K562 (cell line): ENCODE results near the gene SCO1. TPM values are rescaled to one million over a fixed set of nuclear protein-coding genes. Genes with fewer than 3 reads are reported as not detected.

Source experiments
- ATAC-seq: fragments of 200-7000 bp; cut with Tn5 transposase; 3 replicates; pipeline ENCODE4 v1.9.1; 2020; ENCODE audit warnings: moderate library complexity
- BruUV-seq: library from RNA; stranded (reverse); fragments of 400-500 nt; replicated peaks from 2 replicates; lab custom pipeline; 2021; lab: Mats Ljungman, UMichigan
- CTCF ChIA-PET: fragments of 300-600 bp; formaldehyde crosslinking; extraction: SDS; loops from one replicate; lab custom pipeline; 2021; ENCODE audit warnings: low intra/inter-chr PET ratio; lab: Yijun Ruan, JAX
- POLR2A ChIA-PET: fragments of 300-600, 350-650 bp; sonication (Branson Sonifier 250); formaldehyde crosslinking; extraction: SDS; loops from one replicate; lab custom pipeline; 2021; ENCODE audit warnings: antibody characterized with exemption, inconsistent platforms; lab: Yijun Ruan, JAX
- DNase-seq, 4 experiments: peaks; one replicate each; pipeline versions ENCODE4 v3.0.0 to v3.0.0-alpha.2; 2011 to 2018; ENCODE audit warnings: low spot score in 3 of 4, mixed read lengths in 3 of 4; ENCODE audit errors: extremely low read depth in 1 of 4
- FAIRE-seq: peaks from 2 replicates; lab custom pipeline; 2011; peaks lifted over from hg19 to GRCh38; lab: Jason Lieb, UNC
- H2AFZ ChIP-seq: 2 replicates; pipeline ENCODE4 v1.6.0; 2011; ENCODE audit warnings: low read depth, low read length, control low read depth, inconsistent platforms
- H3K27ac ChIP-seq: fragments of 200-600 bp; 3 replicates; pipeline ENCODE4 v1.8.0; 2011; ENCODE audit warnings: low read depth, mild to moderate bottlenecking, control low read depth, inconsistent platforms, low read length, moderate library complexity, mixed read lengths; ENCODE audit errors: extremely low read depth
- H3K27me3 ChIP-seq, 2 experiments: fragments of 300-600 bp in 1 of 2; 2 replicates in 1 of 2; 3 replicates in 1 of 2; pipeline versions ENCODE4 v1.6.0 to v1.8.0; 2011; ENCODE audit warnings: inconsistent platforms in 2 of 2, low read length in 2 of 2, mild to moderate bottlenecking in 1 of 2, mixed read lengths in 1 of 2, moderate library complexity in 1 of 2; ENCODE audit not compliant: control insufficient read depth in 2 of 2, insufficient read depth in 2 of 2
- H3K36me3 ChIP-seq: fragments of 300-600 bp; 3 replicates; pipeline ENCODE4 v1.8.0; 2011; ENCODE audit warnings: mild to moderate bottlenecking, low read length, inconsistent platforms; ENCODE audit not compliant: control insufficient read depth, insufficient read depth
- H3K4me1 ChIP-seq, 2 experiments: fragments of 200-600 bp in 1 of 2; replicated peaks in 1 of 2; 2 replicates in 1 of 2; 3 replicates in 1 of 2; pipeline versions ENCODE4 v1.5.1 to v1.8.0; 2011; ENCODE audit warnings: inconsistent platforms in 2 of 2, low read length in 2 of 2, mild to moderate bottlenecking in 1 of 2, mixed read lengths in 1 of 2, moderate library complexity in 1 of 2; ENCODE audit not compliant: control insufficient read depth in 2 of 2, insufficient read depth in 2 of 2
- H3K4me2 ChIP-seq: 2 replicates; pipeline ENCODE4 v1.6.1; 2011; ENCODE audit warnings: low read length, control low read depth, inconsistent platforms, mixed read lengths; ENCODE audit not compliant: insufficient read depth
- H3K4me3 ChIP-seq: fragments of 200-600 bp; sonication (generic), shearing (Covaris generic); 2 replicates; pipeline ENCODE4 v1.5.1; 2016; ENCODE audit warnings: control low read depth, inconsistent platforms
- H3K79me2 ChIP-seq: fragments of 200-600 bp; 3 replicates; pipeline ENCODE4 v1.8.0; 2011; ENCODE audit warnings: low read length, inconsistent platforms; ENCODE audit not compliant: control insufficient read depth, insufficient read depth
- H3K9ac ChIP-seq, 2 experiments: 2 replicates each; pipeline versions ENCODE4 v1.6.0 to v1.6.1; 2011; ENCODE audit warnings: low read depth in 2 of 2, low read length in 2 of 2, control low read depth in 1 of 2, inconsistent platforms in 1 of 2, mild to moderate bottlenecking in 1 of 2, mixed read lengths in 1 of 2; ENCODE audit not compliant: insufficient read depth in 1 of 2
- H3K9me1 ChIP-seq: one replicate; pipeline ENCODE4 v1.6.0; 2011; ENCODE audit warnings: inconsistent platforms, mild to moderate bottlenecking, low read length, moderate library complexity; ENCODE audit not compliant: control insufficient read depth, insufficient read depth
- H3K9me3 ChIP-seq: replicated peaks from 2 replicates; pipeline ENCODE4 v1.5.1; 2011; ENCODE audit warnings: low read depth, low read length, inconsistent platforms; ENCODE audit not compliant: control insufficient read depth, insufficient read depth
- H4K20me1 ChIP-seq: replicated peaks from 2 replicates; pipeline ENCODE4 v1.6.1; 2011; ENCODE audit warnings: low read length, inconsistent platforms, mixed read lengths; ENCODE audit not compliant: control insufficient read depth, insufficient read depth
- ARID1B ChIP-seq: fragments of 450-650 bp; IDR thresholded peaks from 2 replicates; pipeline ENCODE4 v1.6.1; 2016; ENCODE audit warnings: antibody characterized with exemption, mild to moderate bottlenecking, inconsistent platforms
- CBFB ChIP-seq: sonication (generic); formaldehyde crosslinking; IDR thresholded peaks from 2 replicates; pipeline ENCODE4 v1.4.0; 2020; ENCODE audit warnings: mild to moderate bottlenecking, missing genetic modification reagents
- ERF ChIP-seq: fragments of 450-650 bp; formaldehyde crosslinking; IDR thresholded peaks from 2 replicates; pipeline ENCODE4 v1.4.0; 2020; ENCODE audit warnings: mild to moderate bottlenecking, mixed read lengths
- HNRNPUL1 ChIP-seq: fragments of 200-400 bp; formaldehyde crosslinking; IDR thresholded peaks from 2 replicates; pipeline ENCODE4 v1.6.1; 2017; ENCODE audit warnings: low read length
- KAT8 ChIP-seq: fragments of 450-650 bp; IDR thresholded peaks from 2 replicates; pipeline ENCODE4 v1.6.1; 2016; ENCODE audit warnings: low read depth, mild to moderate bottlenecking
- TOE1 ChIP-seq, 2 experiments: fragments of 450-650 bp in 1 of 2; sonication (generic) in 1 of 2; formaldehyde crosslinking in 1 of 2; IDR thresholded peaks; 2 replicates each; pipeline versions ENCODE4 v1.7.1 to v1.8.0; 2016 to 2022; ENCODE audit warnings: borderline replicate concordance in 2 of 2, mild to moderate bottlenecking in 2 of 2, antibody characterized with exemption in 1 of 2, inconsistent platforms in 1 of 2, low read depth in 1 of 2, missing genetic modification reagents in 1 of 2, moderate library complexity in 1 of 2
- XRCC5 ChIP-seq: fragments of 200-400 bp; formaldehyde crosslinking; IDR thresholded peaks from 2 replicates; pipeline ENCODE4 v1.6.1; 2017; ENCODE audit warnings: low read depth, mild to moderate bottlenecking, low read length
- ZNF830 ChIP-seq: fragments of 250-450 bp; sonication (Bioruptor Pico); IDR thresholded peaks from 2 replicates; pipeline ENCODE4 v1.5.0; 2021; ENCODE audit warnings: mild to moderate bottlenecking
- WGBS: fragments of 100-300 bp; shearing (Covaris generic); methylation state at CpG from one replicate; pipeline ENCODE4 v1.1.6; 2016; ENCODE audit warnings: low coverage, mixed read lengths; ENCODE audit not compliant: insufficient coverage; ENCODE audit errors: missing lambda C conversion rate; 5-methylcytosine and 5-hydroxymethylcytosine counted together
- in situ Hi-C: fragments of 300-500 bp; cut with MboI; formaldehyde crosslinking; loops from 4 replicates; pipeline ENCODE4 v1.15.0; 2018; ENCODE audit warnings: inconsistent platforms, mixed read lengths
- intact Hi-C: fragments of 100-400 bp; cut with micrococcal nuclease; formaldehyde crosslinking; loops from 2 replicates; pipeline ENCODE4 v1.14.2; 2022
- polyA plus RNA-seq, 8 experiments: library from polyadenylated mRNA; depleted of rRNA in 4 of 8; stranded (reverse) in 5 of 8; unstranded in 3 of 8; fragments of >200 nt; fragmentation: Nextera tagmentation in 2 of 8; fragmentation: Illumina TruSeq in 1 of 8; extraction: Ambion mirVana in 2 of 8; extraction: Trizol in 1 of 8; gene quantifications; 2 replicates each; pipeline versions ENCODE4 v1.2.1 to v1.2.3, GENCODE V29; 2011 to 2014; ENCODE audit warnings: inconsistent platforms in 1 of 8, missing spikeins in 1 of 8
- total RNA-seq, 7 experiments: library from RNA; depleted of rRNA in 6 of 7; stranded (reverse); fragments of >200 nt in 6 of 7; fragmentation: Illumina TruSeq in 2 of 7; extraction: Trizol in 2 of 7; gene quantifications; 2 replicates each; pipeline versions ENCODE4 v1.2.1 to v1.2.3, GENCODE V29; 2011 to 2021; ENCODE audit warnings: low replicate concordance in 1 of 7

SCO1 gene
- total and polyA plus RNA-seq, 9 of the 15 experiments (the other 6 are each of a cell fraction or from before 2014, with no cell fraction given), result 7.1 to 40.9 (median 22.1) TPM

DNA sequence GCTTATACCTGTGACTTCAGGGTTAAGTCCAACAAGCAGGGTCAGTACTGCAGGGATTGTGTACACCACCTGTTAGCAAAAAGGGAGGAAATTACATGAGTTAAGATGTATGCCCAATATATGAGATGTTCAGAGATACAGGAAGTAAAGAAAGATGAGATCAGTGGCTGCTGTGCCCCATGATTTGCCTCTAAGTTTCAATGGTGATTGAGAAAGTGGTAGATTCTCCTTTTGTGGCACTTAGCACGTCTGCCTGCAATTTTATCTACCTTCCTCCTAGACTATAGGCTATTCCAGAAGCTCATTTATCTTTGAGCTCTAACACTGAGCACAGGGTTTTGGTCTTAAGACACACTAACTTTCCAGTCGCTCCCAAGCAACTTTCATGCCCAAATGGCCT lies 28.9 kb upstream of the SCO1 start:
- no peak overlapping the region for H3K4me2 ChIP-seq
- FAIRE-seq (no peak), ATAC-seq (no peak), DNase-seq (no peak)
- no peak overlapping the region for H2AFZ ChIP-seq
- no peaks in the 10 kb centered on the region for H4K20me1 ChIP-seq
- CTCF ChIA-PET, result no interaction called here
- no peaks in the 10 kb centered on the region for H3K36me3 ChIP-seq
- 0 out of 5 replicates have a peak, but pooled peaks cover 0 to 3% of the 10 kb centered on the region in 2 experiments for H3K4me1 ChIP-seq
- BruUV-seq, result no TSS peak
- in situ Hi-C loops, result no loop called here
- WGBS, result 0% methylated on average over 1 of the region's 2 CpGs
- H3K9me3 ChIP-seq, result no peaks in the 10 kb centered on the region
- TF ChIP-seq HNRNPUL1 (no peak), CBFB (no peak), KAT8 (no peak), ARID1B (no peak), TOE1 (IDR thresholded peaks at IDR 0.05; ENCODE audit: borderline replicate concordance) (no peak), TOE1 (CRISPR knock-in tag; IDR thresholded peaks at IDR 0.05; ENCODE audit: borderline replicate concordance, low read depth) (no peak), ERF (CRISPR knock-in tag) (no peak), XRCC5 (no peak), ZNF830 (CRISPR knock-in tag) (no peak)
- POLR2A ChIA-PET, result no interaction called here
- no peaks in the 10 kb centered on the region for H3K79me2 ChIP-seq
- no peaks in the 10 kb centered on the region for H3K9me1 ChIP-seq
- H3K27me3 ChIP-seq, result no peaks in the 10 kb centered on the region
- H3K4me3 ChIP-seq, result no peak overlapping the region
- H3K9ac ChIP-seq, result no peak overlapping the region
- no peak overlapping the region for H3K27ac ChIP-seq
- intact Hi-C loops, result no loop called here
